ENCODE measurements around the gene VWCE.
"Not testable (repeated sequence)": the region's sequence is repeated elsewhere in the genome, so short reads cannot be mapped to it uniquely, and the experiment has no call there.

VWCE gene

DNA sequence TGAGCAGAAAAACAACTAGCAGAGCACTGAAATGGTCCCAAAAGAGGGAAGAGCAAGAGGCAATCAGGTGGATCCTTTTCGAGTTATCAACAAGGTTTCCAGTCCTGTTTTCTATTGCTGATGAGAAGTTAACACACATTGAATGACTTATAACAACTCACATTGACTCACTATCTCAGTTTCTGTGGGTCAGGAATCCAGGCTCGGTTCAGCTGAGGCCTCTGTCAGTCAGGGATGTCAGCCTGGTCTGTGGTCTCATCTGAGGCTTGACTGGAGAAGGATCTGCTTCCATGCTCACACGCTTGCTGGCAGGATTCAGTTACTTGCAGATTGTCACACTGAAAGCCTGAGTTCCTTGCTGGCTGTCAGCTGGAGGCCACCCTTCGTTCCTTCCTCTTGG is 58.0 kb downstream of the VWCE start:
- not testable (repeated sequence) for H3K4me3 ChIP-seq (ENCODE audit: control insufficient read depth, low read depth, low read length); DNase-seq (ENCODE audit: low read depth)

DNA sequence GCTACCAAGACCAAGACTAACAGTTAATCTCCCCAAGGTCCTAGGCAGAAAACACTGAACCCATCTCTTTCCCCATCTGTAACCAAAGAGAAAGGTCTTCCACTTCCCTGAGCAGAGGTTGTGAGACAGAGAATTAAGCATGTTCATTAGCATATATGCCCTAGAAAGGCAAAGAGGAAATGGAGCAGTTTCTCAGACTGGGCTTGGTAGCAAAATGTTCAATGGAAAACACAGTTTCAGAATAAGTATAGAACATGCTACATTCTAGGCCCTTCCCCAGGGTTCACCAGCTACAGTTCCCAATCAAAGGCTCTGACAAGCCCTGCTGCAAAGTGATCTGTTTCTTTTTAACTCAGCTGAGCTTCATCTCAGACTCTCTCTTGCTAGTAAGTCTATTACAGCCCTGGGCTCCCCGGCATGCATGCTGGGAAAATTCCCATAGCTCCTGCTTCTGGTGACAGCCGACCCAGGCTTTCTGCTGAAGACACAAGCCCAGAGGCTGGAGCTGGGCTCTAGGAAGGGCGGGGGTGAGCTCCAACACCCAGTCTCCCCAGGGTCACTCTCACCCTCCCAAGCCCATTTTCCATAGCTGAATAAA is 62.5 kb downstream of the VWCE start:
- not testable (repeated sequence) for H3K4me3 ChIP-seq (ENCODE audit: control insufficient read depth, low read depth, low read length); DNase-seq (ENCODE audit: low read depth)

DNA sequence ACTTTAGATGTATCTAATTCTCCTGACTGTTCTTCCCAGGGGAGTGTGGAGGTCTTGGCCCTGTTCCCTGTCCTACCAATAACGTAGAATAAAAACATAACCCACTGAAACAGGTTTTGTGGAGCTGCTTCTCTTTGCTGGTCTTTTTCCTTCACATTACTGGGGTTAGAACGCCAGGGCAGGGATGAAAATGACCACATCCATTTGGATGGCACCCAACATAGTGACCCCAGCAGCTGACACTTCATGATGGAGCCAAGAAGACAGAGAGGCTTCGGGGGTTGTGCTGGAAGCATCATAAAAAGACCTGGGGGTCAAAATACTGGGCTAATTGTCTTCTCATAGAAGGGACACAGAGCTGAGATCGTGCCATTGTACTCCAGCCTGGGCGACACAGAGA is 63.5 kb downstream of the VWCE start:
- not testable (repeated sequence) for DNase-seq (ENCODE audit: low read depth); H3K4me3 ChIP-seq (ENCODE audit: control insufficient read depth, low read depth, low read length)

GRCh38 chr11:61231033-61231432 is 64.1 kb downstream of the VWCE start:
- not testable (repeated sequence) for H3K4me3 ChIP-seq (ENCODE audit: control insufficient read depth, low read depth, low read length); DNase-seq (ENCODE audit: low read depth)

- H3K4me3 ChIP-seq (ENCODE audit: control insufficient read depth, low read depth, low read length); DNase-seq (ENCODE audit: low read depth): not testable (repeated sequence)
Observed at GRCh38 chr11:61229458-61229857, 65.7 kb downstream of the VWCE start.

- H3K4me3 ChIP-seq (ENCODE audit: control insufficient read depth, low read depth, low read length); DNase-seq (ENCODE audit: low read depth): not testable (repeated sequence)
Observed at GRCh38 chr11:61226457-61227137, 68.5 kb downstream of the VWCE start.

GRCh38 chr11:61222692-61223091 is 72.4 kb downstream of the VWCE start:
- H3K4me3 ChIP-seq (ENCODE audit: control insufficient read depth, low read depth, low read length); DNase-seq (ENCODE audit: low read depth): not testable (repeated sequence)

GRCh38 chr11:61222047-61222446 is 73.1 kb downstream of the VWCE start, which contains the start of gene PGA4:
Gene PGA4 (plus strand): TSS chr11:61222347. CDS start chr11:61222401, 54 bp downstream.
- not testable (repeated sequence) for DNase-seq (ENCODE audit: low read depth)

GRCh38 chr11:61219016-61219415 is 76.1 kb downstream of the VWCE start:
- not testable (repeated sequence) for DNase-seq (ENCODE audit: low read depth); H3K4me3 ChIP-seq (ENCODE audit: control insufficient read depth, low read depth, low read length)

More at GRCh38 chr11:61222047-61222446, 73.1 kb downstream of the VWCE start, which contains the start of gene PGA4:
- not testable (repeated sequence) for H3K4me3 ChIP-seq (ENCODE audit: control insufficient read depth, low read depth, low read length)

DNA sequence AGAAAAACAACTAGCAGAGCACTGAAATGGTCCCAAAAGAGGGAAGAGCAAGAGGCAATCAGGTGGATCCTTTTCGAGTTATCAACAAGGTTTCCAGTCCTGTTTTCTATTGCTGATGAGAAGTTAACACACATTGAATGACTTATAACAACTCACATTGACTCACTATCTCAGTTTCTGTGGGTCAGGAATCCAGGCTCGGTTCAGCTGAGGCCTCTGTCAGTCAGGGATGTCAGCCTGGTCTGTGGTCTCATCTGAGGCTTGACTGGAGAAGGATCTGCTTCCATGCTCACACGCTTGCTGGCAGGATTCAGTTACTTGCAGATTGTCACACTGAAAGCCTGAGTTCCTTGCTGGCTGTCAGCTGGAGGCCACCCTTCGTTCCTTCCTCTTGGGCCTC is 76.8 kb downstream of the VWCE start:
- not testable (repeated sequence) for DNase-seq (ENCODE audit: low read depth); H3K4me3 ChIP-seq (ENCODE audit: control insufficient read depth, low read depth, low read length)

DNA sequence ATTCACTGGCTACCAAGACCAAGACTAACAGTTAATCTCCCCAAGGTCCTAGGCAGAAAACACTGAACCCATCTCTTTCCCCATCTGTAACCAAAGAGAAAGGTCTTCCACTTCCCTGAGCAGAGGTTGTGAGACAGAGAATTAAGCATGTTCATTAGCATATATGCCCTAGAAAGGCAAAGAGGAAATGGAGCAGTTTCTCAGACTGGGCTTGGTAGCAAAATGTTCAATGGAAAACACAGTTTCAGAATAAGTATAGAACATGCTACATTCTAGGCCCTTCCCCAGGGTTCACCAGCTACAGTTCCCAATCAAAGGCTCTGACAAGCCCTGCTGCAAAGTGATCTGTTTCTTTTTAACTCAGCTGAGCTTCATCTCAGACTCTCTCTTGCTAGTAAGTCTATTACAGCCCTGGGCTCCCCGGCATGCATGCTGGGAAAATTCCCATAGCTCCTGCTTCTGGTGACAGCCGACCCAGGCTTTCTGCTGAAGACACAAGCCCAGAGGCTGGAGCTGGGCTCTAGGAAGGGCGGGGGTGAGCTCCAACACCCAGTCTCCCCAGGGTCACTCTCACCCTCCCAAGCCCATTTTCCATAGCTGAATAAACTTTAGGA is 81.3 kb downstream of the VWCE start:
- DNase-seq (ENCODE audit: low read depth); H3K4me3 ChIP-seq (ENCODE audit: control insufficient read depth, low read depth, low read length): not testable (repeated sequence)

DNA sequence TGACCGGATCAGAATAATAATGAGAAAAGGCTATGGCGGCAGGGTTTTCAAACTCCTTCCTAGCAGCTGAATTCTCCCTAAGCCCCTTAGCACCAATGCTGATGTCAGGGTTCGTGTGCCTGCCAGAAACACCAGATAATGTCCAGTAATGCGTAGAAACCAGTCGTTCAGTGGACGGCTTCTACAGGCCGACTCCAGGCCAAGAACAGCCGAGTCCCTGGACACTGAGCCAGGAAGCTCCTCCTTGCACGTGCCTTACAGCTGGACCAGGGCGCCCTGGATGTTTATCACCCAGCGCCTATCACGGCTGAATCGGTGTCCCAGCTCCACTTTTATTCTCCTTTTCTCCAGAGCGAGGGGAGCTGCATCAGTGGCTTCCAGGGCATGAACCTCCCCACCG is 82.9 kb downstream of the VWCE start:
- not testable (repeated sequence) for H3K4me3 ChIP-seq (ENCODE audit: control insufficient read depth, low read depth, low read length); DNase-seq (ENCODE audit: low read depth)

DNA sequence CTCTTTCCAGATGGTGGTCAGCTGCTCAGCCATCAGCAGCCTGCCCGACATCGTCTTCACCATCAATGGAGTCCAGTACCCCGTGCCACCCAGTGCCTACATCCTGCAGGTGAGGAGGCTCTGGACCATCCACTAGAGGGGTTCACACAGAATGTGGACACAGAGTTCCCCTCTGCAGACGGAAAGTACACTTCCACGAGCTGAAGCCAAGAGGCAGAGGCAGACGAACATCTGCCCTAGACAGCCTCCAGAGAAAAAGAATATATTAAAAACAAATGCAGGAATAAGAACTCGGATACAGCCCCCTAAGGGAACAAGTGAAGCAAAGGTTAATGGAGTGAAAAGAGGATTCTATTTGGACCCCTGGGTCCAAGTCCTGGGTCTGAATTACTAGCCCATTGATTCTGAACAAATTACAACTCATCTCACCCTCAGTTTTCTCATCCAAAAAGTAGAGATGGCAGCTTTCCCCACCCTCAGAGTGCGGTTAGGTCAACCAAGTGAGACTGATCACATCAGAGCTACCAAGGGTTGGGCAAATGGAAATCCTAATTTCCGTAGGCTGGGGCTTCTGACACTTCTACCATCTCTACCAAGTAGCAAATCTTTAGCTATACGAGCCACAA is 83.7 kb downstream of the VWCE start:
- not testable (repeated sequence) for DNase-seq (ENCODE audit: low read depth); H3K4me3 ChIP-seq (ENCODE audit: control insufficient read depth, low read depth, low read length)

GRCh38 chr11:61210629-61211028 is 84.5 kb downstream of the VWCE start:
- not testable (repeated sequence) for H3K4me3 ChIP-seq (ENCODE audit: control insufficient read depth, low read depth, low read length); DNase-seq (ENCODE audit: low read depth)

Measured in AG09309 (cell line).